GM19240 (cell line): ENCODE measurements around the gene PTBP3.
"Not testable (repeated sequence)": the region's sequence is repeated elsewhere in the genome, so short reads cannot be mapped to it uniquely, and the experiment has no call there.

ENCODE experiments used
- DNase-seq: peaks from one replicate; pipeline ENCODE4 v3.0.0; 2011; ENCODE audit warnings: low spot score; ENCODE audit not compliant: insufficient read length

The PTBP3 gene

GRCh38 chr9:112207451-112207850 is 126.0 kb downstream of the PTBP3 start:
- DNase-seq = no peak

- no peak for DNase-seq
Measured at GRCh38 chr9:112203536-112203935, 129.9 kb downstream of the PTBP3 start.

- no peak for DNase-seq
Measured at GRCh38 chr9:112200711-112201110, 132.7 kb downstream of the PTBP3 start.

GRCh38 chr9:112198646-112199045 is 134.8 kb downstream of the PTBP3 start:
- no peak for DNase-seq

- DNase-seq = no peak
Measured at GRCh38 chr9:112194969-112195431, 138.4 kb downstream of the PTBP3 start.

GRCh38 chr9:112193572-112194288 is 139.7 kb downstream of the PTBP3 start:
- no peak for DNase-seq

GRCh38 chr9:112190320-112190719 is 143.1 kb downstream of the PTBP3 start:
- DNase-seq = not testable (repeated sequence)

- DNase-seq = no peak
Measured at GRCh38 chr9:112188884-112189283, 144.5 kb downstream of the PTBP3 start.

GRCh38 chr9:112187404-112187803 is 146.0 kb downstream of the PTBP3 start:
- DNase-seq = no peak

GRCh38 chr9:112186695-112187094 is 146.7 kb downstream of the PTBP3 start:
- DNase-seq = no peak

- DNase-seq = no peak
Measured at GRCh38 chr9:112184946-112185345, 148.5 kb downstream of the PTBP3 start.

GRCh38 chr9:112184221-112184620 is 149.2 kb downstream of the PTBP3 start:
- DNase-seq = no peak

- no peak for DNase-seq
Measured at GRCh38 chr9:112180387-112180881, 153.0 kb downstream of the PTBP3 start.

GRCh38 chr9:112179816-112180215 is 153.6 kb downstream of the PTBP3 start:
- no peak for DNase-seq

- no peak for DNase-seq
Measured at GRCh38 chr9:112176524-112176923, 156.9 kb downstream of the PTBP3 start.

GRCh38 chr9:112175796-112176315 is 157.6 kb downstream of the PTBP3 start:
- no peak for DNase-seq

- DNase-seq = no peak
Measured at GRCh38 chr9:112174965-112175795, 158.2 kb downstream of the PTBP3 start, which contains the start of gene SUSD1. SUSD1 (minus strand) TSS chr9:112175297; CDS start chr9:112175235, 62 bp downstream.

- peak; percentile 66 for DNase-seq
Measured at GRCh38 chr9:112174222-112174964, 159.0 kb downstream of the PTBP3 start.

- DNase-seq = no peak
Measured at GRCh38 chr9:112173489-112174221, 159.8 kb downstream of the PTBP3 start.

GRCh38 chr9:112170968-112171367 is 162.5 kb downstream of the PTBP3 start:
- no peak for DNase-seq

GRCh38 chr9:112170235-112170634 is 163.2 kb downstream of the PTBP3 start:
- DNase-seq = no peak
